ENCODE results near the gene ADIPOR1. TPM values are rescaled to one million over a fixed set of nuclear protein-coding genes. Genes with fewer than 3 reads are reported as not detected.

The ADIPOR1 gene
- total RNA-seq, 1 donor from 2014 or later, result 54.6 TPM

DNA sequence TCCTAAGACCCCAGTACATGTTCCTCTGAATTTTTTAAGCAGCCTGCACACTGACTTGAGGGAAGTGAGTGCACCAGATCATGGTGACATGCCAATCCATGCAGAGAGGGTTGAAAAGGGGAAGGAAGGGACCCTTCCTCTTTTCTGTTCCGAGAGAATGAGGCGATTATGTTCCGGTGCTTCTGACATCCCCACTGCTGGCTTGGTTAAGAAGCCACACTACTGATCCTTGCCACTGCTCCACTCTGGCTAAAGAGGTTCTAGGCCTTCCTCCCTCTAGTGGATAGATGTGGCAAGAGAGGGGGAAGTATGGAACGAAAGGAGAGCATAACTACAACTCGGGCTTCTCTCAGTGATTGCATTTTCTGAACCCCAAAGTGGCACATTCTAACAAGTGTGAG is 10.8 kb upstream of the ADIPOR1 start:
- Mint-ChIP-seq H3K9me3 (no peaks in the 10 kb centered on the region), H3K27ac (no peak overlapping the region), H3K36me3 (peaks cover 2% of the 10 kb centered on the region), H3K27me3 (ENCODE audit: insufficient read depth, low read depth) (peaks cover 18% of the 10 kb centered on the region), H3K4me1 (peaks cover 23% of the 10 kb centered on the region), H3K4me3 (peak overlapping the region; percentile 92)
- no peak overlapping the region for H3K4me2 ChIP-seq
- no peaks in the 10 kb centered on the region for H3K36me3 ChIP-seq
- H3F3A ChIP-seq (ENCODE audit: low read depth), result peaks cover 18% of the 10 kb centered on the region
- H3K9ac ChIP-seq, result no peak overlapping the region
- H2AFZ ChIP-seq (replicated peaks), result peak overlapping the region; percentile 73
- no peak overlapping the region for H3K27ac ChIP-seq
- peaks cover 9% of the 10 kb centered on the region for H3K4me1 ChIP-seq
- H3K9me3 ChIP-seq (ENCODE audit: low read depth), result no peaks in the 10 kb centered on the region
- TF ChIP-seq, protein P1, sequence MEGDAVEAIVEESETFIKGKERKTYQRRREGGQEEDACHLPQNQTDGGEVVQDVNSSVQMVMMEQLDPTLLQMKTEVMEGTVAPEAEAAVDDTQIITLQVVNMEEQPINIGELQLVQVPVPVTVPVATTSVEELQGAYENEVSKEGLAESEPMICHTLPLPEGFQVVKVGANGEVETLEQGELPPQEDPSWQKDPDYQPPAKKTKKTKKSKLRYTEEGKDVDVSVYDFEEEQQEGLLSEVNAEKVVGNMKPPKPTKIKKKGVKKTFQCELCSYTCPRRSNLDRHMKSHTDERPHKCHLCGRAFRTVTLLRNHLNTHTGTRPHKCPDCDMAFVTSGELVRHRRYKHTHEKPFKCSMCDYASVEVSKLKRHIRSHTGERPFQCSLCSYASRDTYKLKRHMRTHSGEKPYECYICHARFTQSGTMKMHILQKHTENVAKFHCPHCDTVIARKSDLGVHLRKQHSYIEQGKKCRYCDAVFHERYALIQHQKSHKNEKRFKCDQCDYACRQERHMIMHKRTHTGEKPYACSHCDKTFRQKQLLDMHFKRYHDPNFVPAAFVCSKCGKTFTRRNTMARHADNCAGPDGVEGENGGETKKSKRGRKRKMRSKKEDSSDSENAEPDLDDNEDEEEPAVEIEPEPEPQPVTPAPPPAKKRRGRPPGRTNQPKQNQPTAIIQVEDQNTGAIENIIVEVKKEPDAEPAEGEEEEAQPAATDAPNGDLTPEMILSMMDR (IDR thresholded peaks at IDR 0.05), result peak; percentile 67
- no peak for TF ChIP-seq EZH2phosphoT487 (IDR thresholded peaks at IDR 0.05)
- no peaks in the 10 kb centered on the region for H4K20me1 ChIP-seq (ENCODE audit: low read depth)
- no peak overlapping the region for H3K4me3 ChIP-seq
- no peaks in the 10 kb centered on the region for H3K79me2 ChIP-seq (ENCODE audit: low read depth)
- peaks cover 13% of the 10 kb centered on the region for H3K27me3 ChIP-seq
- DNase-seq (ENCODE audit: low spot score), result peak; percentile 77

DNA sequence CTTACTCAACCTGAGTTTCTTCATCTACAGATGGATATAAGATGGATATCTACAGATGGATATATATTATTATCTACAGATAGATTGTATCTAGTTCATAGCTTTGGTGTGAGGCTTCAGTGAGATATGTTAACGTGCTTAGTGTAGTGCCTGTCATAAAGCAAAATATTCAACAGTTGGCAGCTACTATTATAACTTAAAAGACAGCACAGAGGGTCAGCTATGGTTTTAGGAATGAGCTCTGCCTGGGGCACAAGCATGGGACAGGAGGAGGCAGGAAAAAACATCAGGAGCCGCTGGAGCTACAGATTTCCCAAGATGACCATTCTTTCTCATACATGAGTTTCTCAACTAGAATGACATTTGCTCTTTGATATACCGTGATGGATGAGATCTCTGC is 10.2 kb upstream of the ADIPOR1 start:
- Histone ChIP-seq H3K36me3 (no peaks in the 10 kb centered on the region), H3K27ac (no peak overlapping the region), H3K9ac (no peak overlapping the region), H3K4me3 (peak overlapping the region; percentile 63), H3K9me3 (ENCODE audit: low read depth) (no peaks in the 10 kb centered on the region), H4K20me1 (ENCODE audit: low read depth) (no peaks in the 10 kb centered on the region), H2AFZ (replicated peaks) (no peak overlapping the region), H3K4me1 (peaks cover 9% of the 10 kb centered on the region), H3K27me3 (peaks cover 12% of the 10 kb centered on the region), H3K79me2 (ENCODE audit: low read depth) (no peaks in the 10 kb centered on the region), H3F3A (ENCODE audit: low read depth) (peaks cover 18% of the 10 kb centered on the region), H3K4me2 (peak overlapping the region; percentile 91)
- Mint-ChIP-seq H3K4me1 (peaks cover 23% of the 10 kb centered on the region), H3K27me3 (ENCODE audit: insufficient read depth, low read depth) (peaks cover 18% of the 10 kb centered on the region), H3K36me3 (peaks cover 2% of the 10 kb centered on the region), H3K4me3 (peak overlapping the region; percentile 92), H3K27ac (no peak overlapping the region), H3K9me3 (no peaks in the 10 kb centered on the region)
- no peak for TF ChIP-seq EZH2phosphoT487 (IDR thresholded peaks at IDR 0.05)
- no peak for TF ChIP-seq EZH2 (IDR thresholded peaks at IDR 0.05)
- TF ChIP-seq, protein P1 (IDR thresholded peaks at IDR 0.05), result no peak
- DNase-seq (ENCODE audit: low spot score), result no peak

DNA sequence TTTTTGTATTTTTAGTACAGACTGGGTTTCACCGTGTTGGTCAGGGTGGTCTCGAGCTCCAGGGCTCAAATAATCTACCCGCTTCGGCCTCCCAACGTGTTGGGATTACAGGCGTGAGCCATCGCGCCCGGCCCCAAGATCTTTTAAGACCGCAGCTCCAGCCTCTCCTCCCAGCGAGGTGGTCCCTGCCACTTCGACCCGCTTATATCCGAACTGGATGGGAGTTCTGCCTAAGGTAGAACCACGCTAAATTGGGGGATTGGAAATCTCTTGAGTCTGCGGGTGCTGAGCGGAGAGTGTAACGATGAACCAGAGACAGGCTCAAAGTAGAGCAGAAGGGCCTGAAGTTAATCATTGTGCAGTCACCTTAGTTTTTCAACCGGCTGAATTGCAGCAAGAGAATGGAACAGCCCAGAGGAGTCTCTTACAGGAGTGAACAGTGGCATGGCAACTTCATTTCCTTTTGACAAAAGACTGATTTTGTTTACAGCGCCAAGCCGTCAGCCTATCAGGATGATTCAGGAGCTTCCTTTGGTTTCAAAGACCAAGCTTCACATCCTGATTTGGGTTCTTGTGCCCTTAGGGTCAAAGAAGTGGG is 9.7 kb upstream of the ADIPOR1 start:
- TF ChIP-seq, protein P1 (IDR thresholded peaks at IDR 0.05), result no peak
- TF ChIP-seq EZH2phosphoT487 (IDR thresholded peaks at IDR 0.05) (no peak), EZH2 (IDR thresholded peaks at IDR 0.05) (no peak)
- Mint-ChIP-seq H3K4me3 (peak overlapping the region; percentile 92), H3K4me1 (peaks cover 23% of the 10 kb centered on the region), H3K9me3 (no peaks in the 10 kb centered on the region), H3K36me3 (peaks cover 2% of the 10 kb centered on the region), H3K27me3 (ENCODE audit: insufficient read depth, low read depth) (peaks cover 18% of the 10 kb centered on the region), H3K27ac (no peak overlapping the region)
- Histone ChIP-seq H3K27me3 (peaks cover 12% of the 10 kb centered on the region), H4K20me1 (ENCODE audit: low read depth) (no peaks in the 10 kb centered on the region), H3K79me2 (ENCODE audit: low read depth) (no peaks in the 10 kb centered on the region), H3K9ac (no peak overlapping the region), H3K4me2 (peak overlapping the region; percentile 91), H3F3A (ENCODE audit: low read depth) (peaks cover 18% of the 10 kb centered on the region), H3K27ac (no peak overlapping the region), H3K9me3 (ENCODE audit: low read depth) (no peaks in the 10 kb centered on the region), H3K4me1 (peaks cover 9% of the 10 kb centered on the region), H3K4me3 (peak overlapping the region; percentile 63), H3K36me3 (no peaks in the 10 kb centered on the region), H2AFZ (replicated peaks) (peak overlapping the region; percentile 97)
- peak; percentile 39 for DNase-seq (ENCODE audit: low spot score)
